ENCODE measurements around the gene RAB4B. TPM values are rescaled to one million over a fixed set of nuclear protein-coding genes. Genes with fewer than 3 reads are reported as not detected.

Gene RAB4B
- total and polyA plus RNA-seq, 12 donors = 11.0 to 62.5 (median 14.5) TPM

DNA sequence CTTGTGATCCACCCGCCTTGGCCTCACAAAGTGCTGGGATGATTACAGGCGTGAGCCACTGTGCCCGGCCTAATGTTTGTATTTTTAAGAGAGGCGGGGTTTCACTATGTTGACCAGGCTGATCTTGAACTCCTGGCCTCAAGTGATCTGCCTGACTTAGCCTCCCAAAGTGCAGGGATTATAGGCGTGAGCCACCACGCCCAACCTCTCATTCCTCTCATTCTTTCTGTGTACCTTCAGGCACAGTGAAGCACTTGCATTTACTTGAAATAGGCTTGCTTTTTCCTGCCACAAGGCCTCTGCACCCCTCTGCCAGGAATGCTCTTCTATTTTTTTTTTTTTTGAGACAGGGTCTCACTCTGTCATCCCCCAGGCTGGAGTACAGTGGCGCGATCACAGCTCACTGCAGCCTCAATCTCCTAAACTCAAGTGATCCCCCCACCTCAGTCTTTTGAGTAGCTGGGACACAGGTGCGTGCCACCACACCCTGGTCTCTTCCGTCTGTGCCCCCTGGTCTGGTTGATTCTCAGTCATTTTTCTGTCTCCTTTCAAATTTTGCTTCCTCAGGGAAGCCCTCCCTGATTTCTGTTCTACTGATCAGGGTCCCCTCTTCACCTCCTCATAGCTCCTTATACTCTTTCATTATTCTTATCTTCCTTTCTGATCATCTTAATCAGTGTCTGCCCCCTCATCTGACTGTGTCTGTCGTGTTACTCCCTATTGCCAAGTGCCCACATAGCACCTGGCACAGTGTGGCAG is 42.9 kb upstream of the RAB4B start:
- DNase-seq (no peak), ATAC-seq (no peak)
- H3K27ac ChIP-seq = no peak overlapping the region
- H3K9me3 ChIP-seq = no peaks in the 10 kb centered on the region
- H3K4me1 ChIP-seq = peaks cover 0 to 14% (median 3%) of the 10 kb centered on the region in 9 donors
- no peak overlapping the region for H3K4me3 ChIP-seq
- no peaks in the 10 kb centered on the region for H3K27me3 ChIP-seq
- TF ChIP-seq CTCF (IDR thresholded peaks at IDR 0.05) = no peak
- intact Hi-C loops (cut with DNase I) = no loop called here
- H3K36me3 ChIP-seq = peaks cover 3 to 100% (median 57%) of the 10 kb centered on the region in 9 donors
- WGBS, 2 donors = 95 to 96% methylated on average over 11 of the region's 11 CpGs

DNA sequence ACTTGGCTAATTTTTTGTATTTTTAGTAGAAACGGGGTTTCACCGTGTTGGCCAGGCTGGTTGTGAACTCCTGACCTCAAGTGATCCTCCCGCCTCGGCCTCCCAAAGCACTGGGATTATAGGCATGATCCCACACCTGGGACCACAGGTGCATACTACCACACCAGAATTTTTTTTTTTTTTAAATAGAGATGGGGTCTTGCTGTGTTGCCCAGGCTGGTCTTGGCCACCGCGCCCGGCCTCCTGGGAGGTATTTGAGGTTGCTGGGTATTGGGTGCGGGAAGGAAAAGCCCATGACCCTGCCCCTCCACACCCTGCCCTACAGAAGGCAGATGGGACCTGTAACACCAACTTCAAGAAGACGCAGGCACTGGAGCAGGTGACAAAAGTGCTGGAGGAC is 41.4 kb upstream of the RAB4B start:
- ATAC-seq = no peak
- WGBS, 2 donors = 88 to 97% methylated on average over 9 of the region's 9 CpGs

GRCh38 chr19:40737102-40737644 is 40.9 kb upstream of the RAB4B start:
- Histone ChIP-seq H3K27me3 (no peaks in the 10 kb centered on the region), H3K9me3 (no peaks in the 10 kb centered on the region), H3K27ac (peak overlapping the region in 4 of 10 donors; percentile 25 to 61 (median 39)), H3K36me3 (peaks cover 0 to 90% (median 45%) of the 10 kb centered on the region in 9 donors), H3K4me3 (no peak overlapping the region), H3K4me1 (peaks cover 0 to 29% (median 9%) of the 10 kb centered on the region in 9 donors)
- 68 to 75% methylated on average over 9 of the region's 9 CpGs for WGBS, 2 donors
- ATAC-seq = peak in 7 of 8 donors; percentile 24 to 67 (median 58)
- intact Hi-C loops (cut with DNase I) = no loop called here
- DNase-seq = peak in 1 of 2 donors; percentile 35
- no peak for TF ChIP-seq CTCF (IDR thresholded peaks at IDR 0.05)

More for the DNA sequence above, 41.4 kb upstream of the RAB4B start:
- TF ChIP-seq CTCF (IDR thresholded peaks at IDR 0.05) = no peak
- Histone ChIP-seq H3K36me3 (peaks cover 0 to 93% (median 45%) of the 10 kb centered on the region in 9 donors), H3K27ac (peak overlapping the region in 4 of 10 donors; percentile 25 to 61 (median 39)), H3K4me3 (no peak overlapping the region), H3K27me3 (no peaks in the 10 kb centered on the region), H3K4me1 (peaks cover 0 to 26% (median 9%) of the 10 kb centered on the region in 9 donors), H3K9me3 (no peaks in the 10 kb centered on the region)
- intact Hi-C loops (cut with DNase I) = no loop called here
- no peak for DNase-seq

GRCh38 chr19:40739030-40739839 is 38.8 kb upstream of the RAB4B start:
- Histone ChIP-seq H3K27me3 (no peaks in the 10 kb centered on the region), H3K4me1 (peaks cover 0 to 29% (median 9%) of the 10 kb centered on the region in 9 donors), H3K4me3 (no peak overlapping the region), H3K27ac (peak overlapping the region in 5 of 10 donors; percentile 15 to 80 (median 70)), H3K36me3 (peaks cover 0 to 78% (median 28%) of the 10 kb centered on the region in 9 donors), H3K9me3 (no peaks in the 10 kb centered on the region)
- intact Hi-C loops (cut with DNase I) = no loop called here
- ATAC-seq (no peak), DNase-seq (no peak)
- no peak for TF ChIP-seq CTCF (IDR thresholded peaks at IDR 0.05)
- WGBS, 2 donors = 82 to 89% methylated on average over 22 of the region's 22 CpGs

Data from heart right ventricle (tissue), 16 donors.